GM08714 (cell line): ENCODE data around the gene PGC.
"Not testable (repeated sequence)": the region's sequence is repeated elsewhere in the genome, so short reads cannot be mapped to it uniquely, and the experiment has no call there.

Experiments
- H3K4me3 ChIP-seq: fragments of 200-500 bp; sonication (Bioruptor generic); 2 replicates; pipeline ENCODE4 v1.5.1; 2014; ENCODE audit warnings: mild to moderate bottlenecking, low read length, inconsistent platforms
- ZNF274 ChIP-seq: IDR thresholded peaks from 2 replicates; pipeline ENCODE4 v1.6.1; 2012; ENCODE audit warnings: mild to moderate bottlenecking, low read depth, low read length

The PGC gene

DNA sequence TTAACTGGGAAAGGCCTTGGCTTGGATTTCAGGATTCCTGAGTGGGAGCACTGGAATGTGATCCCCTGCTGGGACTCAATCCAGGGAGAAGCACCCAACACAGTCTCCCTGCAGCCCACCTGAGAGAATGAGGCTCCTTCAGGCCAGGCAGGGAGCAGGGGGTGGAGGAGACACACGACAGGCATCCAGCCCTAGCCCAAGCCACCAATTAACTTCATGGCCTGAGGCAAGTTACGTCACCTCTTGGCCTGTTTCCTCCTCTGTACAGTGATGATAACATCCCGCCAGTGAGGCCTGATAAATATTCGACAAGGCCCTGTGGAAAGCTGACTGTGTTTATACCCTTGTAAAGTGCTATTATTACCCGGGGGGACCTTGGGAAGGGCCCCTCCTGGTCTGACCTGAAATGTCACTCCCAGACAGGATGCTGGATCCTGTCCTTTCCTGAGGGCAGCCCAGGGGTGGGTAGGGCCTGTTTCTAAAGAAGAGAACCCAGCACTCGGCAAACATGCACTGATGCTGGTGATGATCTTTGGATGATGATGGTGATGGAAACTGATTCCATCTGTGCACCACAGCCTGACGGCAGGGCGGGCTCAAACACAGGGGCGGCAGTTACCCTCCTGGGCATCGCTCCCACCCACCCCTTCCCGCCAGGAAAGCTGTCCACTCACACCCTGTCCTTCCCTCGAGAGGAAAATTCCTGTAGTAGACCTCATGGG lies 20.1 kb upstream of the PGC start:
- TF ChIP-seq ZNF274 = no peak

DNA sequence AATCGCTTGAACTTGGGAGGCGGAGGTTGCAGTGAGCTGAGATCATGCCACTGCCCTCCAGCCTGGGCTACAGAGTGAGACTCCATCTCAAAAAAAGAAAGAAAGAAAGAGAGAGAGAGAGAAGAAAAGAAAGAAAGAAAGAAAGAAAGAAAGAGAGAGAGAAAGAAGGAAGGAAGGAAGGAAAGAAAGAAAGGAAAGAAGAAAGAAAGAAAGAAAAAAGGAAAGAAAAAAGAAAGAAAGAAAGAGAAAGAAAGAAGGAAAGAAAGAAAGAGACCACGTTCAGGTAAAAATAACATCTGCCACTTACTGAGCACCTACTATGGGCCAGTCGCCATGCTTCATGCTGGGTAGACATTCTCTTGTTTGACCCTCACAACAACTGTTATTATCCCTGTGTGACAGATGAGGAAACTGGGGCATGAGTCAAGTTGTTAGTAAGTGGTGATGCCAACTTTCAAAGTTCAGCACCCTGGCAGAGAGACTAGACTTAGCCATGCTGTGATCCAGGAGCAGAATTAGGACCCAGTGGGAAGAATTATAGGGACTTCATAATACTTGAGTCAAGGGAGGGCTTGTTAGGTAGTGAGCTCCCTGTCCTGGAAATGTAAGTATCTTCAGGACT lies 19.0 kb upstream of the PGC start:
- not testable (repeated sequence) for H3K4me3 ChIP-seq

More for the DNA sequence above, 20.1 kb upstream of the PGC start:
- no peak overlapping the region for H3K4me3 ChIP-seq

DNA sequence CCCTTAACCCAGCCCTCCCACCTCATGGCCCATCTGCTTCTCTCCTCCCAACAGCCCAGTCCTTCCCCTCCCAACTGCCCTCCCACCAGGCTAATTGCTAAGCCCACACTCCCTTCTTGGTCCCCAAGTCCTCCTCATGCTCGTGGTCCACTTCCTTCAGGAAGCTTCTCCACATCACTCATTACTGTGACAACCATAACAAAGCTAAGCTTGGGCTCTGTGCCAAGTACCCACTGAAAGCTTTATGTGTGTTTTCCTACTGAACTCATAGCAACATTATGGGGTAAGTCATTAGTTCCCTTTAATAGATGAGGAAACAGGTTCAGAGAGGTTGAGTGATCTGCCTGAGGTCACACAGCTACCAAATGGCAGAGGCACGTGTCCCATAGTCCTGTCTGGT lies 16.3 kb upstream of the PGC start:
- no peak overlapping the region for H3K4me3 ChIP-seq
- no peak for TF ChIP-seq ZNF274

DNA sequence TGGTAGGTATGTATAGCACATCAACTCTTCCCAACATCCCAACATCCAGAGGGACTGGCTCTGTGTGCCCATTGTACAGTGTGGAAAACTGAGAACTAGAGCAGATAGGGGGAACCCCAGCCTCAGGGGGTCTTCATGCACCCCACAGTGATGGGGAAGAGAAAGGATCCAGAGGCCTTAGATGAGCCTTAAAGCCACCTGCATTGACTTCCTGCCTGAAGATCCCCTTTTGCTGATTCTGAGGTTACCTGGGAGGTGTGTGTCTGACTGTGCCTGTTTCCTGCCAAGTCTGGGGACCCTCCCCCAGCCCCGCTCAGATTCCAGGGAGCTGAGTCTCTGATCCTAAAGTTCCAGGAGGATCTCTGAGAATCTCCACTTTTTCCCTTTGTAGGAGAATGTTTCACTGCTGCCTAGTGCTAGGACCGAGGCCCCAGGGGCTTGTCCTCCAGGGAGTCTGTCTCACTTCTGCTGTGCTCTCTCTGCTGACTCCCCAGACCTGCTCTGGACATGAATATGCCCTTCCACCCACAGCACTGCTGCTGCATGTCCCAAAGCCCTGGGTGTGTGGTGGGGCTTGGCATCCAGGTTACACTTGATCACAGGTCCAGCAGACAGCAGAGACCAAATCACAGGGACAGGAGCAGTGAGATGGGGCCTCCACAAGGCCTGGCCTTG lies 12.8 kb upstream of the PGC start:
- TF ChIP-seq ZNF274 = no peak
- H3K4me3 ChIP-seq = no peak overlapping the region

DNA sequence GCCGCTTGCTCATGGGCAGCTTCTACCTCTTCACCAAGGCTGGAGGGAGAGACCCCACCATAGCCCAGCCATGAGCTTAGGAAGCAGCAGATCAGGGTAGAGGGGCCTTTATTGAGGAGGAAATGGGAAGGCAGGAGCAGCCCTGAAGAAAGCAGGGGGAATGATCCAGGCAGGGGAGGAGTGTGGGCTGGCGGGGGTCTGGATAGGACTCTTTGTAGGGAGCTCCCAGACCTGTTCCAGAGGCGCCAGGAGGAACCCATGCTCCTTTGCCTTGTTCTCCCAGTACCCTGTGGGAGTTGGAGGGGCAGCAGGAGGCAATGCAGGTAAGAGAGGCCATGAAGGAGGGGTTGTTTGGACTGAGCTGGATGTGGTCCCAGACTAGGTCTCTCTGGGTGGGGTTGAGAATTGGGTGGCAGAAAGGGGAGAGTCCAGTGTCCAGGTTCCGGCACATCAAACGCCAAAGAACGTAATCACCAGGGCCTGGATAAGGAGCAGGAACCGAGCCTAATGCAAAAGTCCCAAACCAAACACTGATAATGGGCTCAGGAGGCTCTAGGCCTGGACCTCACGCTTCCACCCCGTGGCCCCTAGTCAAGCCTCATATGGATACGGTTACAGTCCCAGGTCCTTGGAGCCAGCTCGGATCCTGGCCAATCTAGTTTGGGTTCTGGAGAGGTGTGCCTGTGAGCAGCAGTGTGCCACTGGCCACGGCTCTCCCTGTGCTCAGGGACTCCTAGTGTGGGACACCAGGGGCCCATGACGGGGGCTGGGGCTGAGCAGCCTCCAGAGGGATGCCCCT lies 12.1 kb upstream of the PGC start:
- H3K4me3 ChIP-seq = no peak overlapping the region
- no peak for TF ChIP-seq ZNF274

DNA sequence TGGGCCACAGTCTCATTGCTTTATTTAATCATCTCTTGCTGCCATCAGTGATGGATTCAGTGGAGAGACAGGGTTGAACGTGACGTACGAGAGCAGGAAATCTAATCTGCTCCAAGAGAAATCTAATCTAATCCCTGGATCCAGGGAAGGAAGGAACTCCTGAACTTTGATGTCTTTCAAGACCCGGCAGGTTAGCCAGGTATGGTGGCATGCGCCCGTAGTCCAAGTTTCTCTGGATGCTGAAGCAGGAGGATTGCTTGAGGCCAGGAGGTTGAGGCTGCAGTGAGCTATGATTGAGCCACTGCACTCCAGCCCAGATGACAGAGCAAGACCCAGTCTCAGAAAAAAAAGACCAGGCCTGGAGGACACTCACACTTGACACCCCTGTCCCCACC lies 11.4 kb upstream of the PGC start:
- H3K4me3 ChIP-seq = no peak overlapping the region
- no peak for TF ChIP-seq ZNF274

DNA sequence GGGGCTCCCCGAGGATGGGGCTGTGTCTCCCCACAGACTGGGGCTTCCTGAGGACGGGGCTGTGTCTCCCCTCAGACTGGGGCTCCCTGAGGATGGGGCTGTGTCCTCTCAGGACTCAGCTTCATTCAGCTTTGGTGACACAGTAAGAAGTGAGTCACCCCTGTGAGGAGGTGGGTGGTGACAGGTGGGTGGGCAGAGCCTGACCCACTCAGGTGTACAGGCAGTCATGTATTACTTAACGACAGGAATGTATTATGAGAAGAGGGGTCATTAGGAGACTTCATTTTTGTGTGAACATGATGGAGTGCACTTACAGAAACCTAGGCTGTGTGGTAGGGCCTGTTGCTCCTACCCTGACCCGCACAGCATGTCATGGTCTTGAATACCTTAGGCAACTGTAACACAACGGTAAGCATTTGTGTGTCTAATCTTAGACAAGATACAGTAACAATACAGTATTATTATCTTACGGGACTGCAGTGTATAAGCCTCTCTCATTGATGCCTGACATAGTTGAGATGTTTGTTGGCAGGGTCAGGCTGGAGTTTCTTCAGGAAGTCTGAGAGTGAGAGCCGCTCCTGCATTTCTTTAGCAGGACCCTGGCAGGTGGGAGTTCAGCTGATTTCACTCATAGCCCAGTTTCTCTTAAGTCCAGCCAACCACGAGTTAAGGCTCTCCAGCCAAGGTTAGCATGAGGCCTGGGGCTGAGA lies 10.9 kb upstream of the PGC start:
- H3K4me3 ChIP-seq = no peak overlapping the region
- no peak for TF ChIP-seq ZNF274

DNA sequence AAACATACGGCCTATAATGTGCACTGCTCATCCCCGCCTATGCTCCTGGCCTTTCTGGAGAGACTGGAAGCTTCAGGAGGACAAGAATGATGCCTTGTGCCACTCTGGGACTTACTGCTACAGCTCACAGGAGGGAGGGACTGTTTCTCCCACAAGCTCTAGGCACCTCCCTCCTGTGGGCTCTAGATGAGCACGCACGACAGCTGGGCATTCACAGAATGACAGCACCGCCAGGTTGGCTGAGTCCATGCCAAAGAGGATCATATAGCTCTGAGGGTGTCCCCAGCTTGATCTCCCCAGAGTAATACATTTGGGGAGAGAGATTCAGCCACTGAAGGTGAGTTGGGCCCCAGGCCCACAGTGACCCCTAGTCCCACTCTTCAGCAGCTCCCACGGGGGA lies 10.1 kb upstream of the PGC start:
- H3K4me3 ChIP-seq = no peak overlapping the region
- no peak for TF ChIP-seq ZNF274

DNA sequence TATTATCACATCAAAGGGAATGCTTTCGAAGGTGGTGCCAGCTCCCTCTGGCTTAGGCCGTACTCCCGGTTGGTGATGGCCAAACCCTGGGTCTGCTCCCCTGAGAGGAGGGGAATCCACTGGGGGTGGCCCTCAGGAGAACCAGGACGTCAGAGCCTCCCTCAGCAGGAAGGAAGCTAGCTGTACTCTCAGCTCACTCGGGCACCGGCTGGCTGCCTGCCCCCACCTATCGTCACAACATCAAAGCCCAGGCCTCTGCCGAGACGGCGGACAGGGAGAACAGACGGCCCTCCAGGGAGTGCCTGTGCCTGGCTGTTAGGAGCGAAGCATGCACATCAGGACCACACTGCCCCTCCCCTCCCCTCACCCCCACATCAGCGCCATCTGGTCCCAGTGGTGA lies 9.2 kb upstream of the PGC start:
- no peak overlapping the region for H3K4me3 ChIP-seq
- no peak for TF ChIP-seq ZNF274

DNA sequence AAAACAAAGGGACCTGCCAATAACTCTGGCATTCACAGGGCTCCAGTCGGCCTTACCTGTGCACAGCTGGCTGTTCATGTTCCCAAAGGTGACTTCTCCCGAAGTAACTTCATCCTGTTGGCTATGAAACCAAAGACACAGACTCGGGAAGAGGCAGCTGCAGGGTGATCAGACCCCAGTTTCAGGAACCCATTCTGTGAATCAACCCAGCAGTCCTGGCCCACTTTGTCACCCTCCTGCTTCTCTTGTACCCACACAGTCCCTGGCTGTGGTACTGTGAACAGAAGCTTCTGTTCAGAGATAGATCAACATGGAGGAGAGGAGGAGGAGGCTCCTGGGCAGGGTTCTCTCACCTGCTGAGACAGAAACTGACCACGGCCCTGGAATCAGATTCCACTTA lies 8.7 kb upstream of the PGC start:
- H3K4me3 ChIP-seq = no peak overlapping the region
- TF ChIP-seq ZNF274 = no peak

DNA sequence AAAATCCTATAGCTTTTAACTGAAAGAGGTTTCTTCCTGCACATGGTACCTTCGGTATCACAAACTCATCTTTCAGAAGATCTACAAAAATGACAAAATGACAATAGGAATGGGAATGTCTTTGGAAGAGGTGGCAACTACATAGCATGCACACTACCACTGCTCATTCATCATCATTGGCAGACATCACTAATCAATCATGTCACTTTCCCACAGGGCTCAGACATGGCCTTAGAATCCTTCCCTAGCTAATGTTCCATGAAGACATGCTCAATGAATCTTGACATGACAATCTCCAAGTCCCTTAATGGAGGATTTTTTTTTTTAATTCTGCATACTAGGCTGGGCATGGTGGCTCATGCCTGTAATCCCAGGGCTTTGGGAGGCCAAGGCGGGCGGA lies 3.2 kb upstream of the PGC start:
- H3K4me3 ChIP-seq = no peak overlapping the region
- no peak for TF ChIP-seq ZNF274

DNA sequence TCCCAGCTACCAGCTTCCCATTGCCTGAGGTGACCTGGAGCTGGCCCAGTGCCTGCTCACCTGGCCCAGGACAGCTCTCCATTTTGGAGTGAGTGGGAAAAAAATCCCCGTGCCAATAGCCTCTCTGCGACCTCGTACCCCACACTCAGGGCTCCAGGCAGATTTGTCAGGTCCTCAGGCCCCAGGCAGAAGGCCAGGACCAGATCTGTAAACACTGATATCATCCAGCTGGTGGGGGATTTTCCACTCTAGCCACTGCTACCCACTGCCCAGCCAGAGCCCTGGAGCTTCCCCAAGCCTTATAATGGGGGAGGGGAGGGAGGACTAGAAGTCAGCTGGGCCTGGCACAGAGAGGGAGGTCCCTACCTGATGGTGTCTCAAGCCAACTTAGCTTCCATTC lies 1.3 kb upstream of the PGC start:
- no peak overlapping the region for H3K4me3 ChIP-seq
- no peak for TF ChIP-seq ZNF274

DNA sequence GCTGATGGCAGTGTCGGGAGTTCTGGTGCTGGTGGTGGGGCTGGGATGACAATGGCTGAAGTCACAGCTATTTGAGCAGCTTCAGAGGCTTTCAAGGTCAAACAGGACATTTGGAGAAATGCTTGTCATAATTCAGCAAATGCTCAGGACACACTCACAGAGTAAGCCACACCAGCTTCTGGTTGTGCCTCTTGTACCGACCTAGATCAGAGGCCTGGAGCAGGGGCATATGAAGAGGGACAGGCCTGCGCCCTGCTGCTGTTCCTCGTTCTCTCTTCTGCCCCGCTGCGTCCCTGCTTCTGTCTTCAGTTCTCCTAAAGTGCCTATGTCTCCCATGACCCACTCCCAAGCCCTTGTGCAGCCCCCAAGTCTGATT lies 893 bp upstream of the PGC start:
- H3K4me3 ChIP-seq = no peak overlapping the region
- TF ChIP-seq ZNF274 = no peak

DNA sequence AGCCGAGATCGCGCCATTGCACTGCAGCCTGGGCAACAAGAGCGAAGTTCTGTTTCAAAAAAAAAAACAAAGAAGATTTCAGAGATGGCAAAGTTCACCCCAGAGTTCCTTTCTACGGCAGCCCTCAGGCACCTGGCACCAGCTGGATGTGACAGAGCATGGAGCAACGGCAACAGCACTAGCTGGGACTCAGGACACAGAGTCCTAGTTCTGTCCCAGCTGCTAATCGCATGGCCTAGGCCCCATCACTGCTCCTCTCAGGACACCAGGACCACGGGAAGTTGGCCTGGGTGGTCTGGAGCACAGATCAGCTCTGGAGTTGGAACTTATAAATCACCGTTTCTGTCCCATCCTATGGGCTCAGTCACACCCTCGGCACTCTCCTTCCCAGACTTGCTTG lies 1.1 kb downstream of the PGC start:
- H3K4me3 ChIP-seq = no peak overlapping the region
- no peak for TF ChIP-seq ZNF274

DNA sequence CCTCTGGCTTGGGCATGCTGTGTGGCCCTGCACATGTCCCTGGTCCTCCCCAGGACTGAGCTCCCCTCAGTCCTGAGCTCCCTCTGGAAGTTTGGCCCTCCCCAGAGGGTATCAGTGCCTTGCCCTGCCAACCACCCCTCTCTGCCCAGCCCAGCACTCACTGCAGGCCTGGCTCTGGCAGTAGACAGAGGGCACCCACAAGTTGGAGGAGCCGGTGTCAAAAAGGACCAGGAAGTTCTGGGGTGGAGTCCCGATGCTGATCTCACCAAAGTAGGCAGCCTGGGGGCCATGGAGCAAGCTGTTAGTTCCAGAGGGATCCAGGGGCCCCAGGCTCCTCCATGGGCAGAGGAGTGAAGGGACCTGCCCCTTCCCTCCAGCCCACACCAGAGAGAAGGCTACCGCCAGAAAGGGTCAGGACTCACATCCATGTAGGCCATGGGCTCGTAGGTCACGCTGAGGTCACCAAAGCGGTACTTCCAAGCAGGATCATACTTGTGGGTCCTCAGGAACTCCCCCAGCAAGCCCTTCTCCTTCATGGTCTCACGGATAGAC lies 2.9 kb downstream of the PGC start:
- TF ChIP-seq ZNF274 = no peak
- no peak overlapping the region for H3K4me3 ChIP-seq
